GOT3 (cell line): ENCODE results near the gene NLGN1.

Source experiments
- DNase-seq: peaks from one replicate; lab custom pipeline; 2025; ENCODE audit warnings: mixed read lengths; lab: John Stamatoyannopoulos, UW

NLGN1 gene

GRCh38 chr3:173841334-173841733 lies 443.8 kb downstream of the NLGN1 start:
- DNase-seq, result no peak

DNA sequence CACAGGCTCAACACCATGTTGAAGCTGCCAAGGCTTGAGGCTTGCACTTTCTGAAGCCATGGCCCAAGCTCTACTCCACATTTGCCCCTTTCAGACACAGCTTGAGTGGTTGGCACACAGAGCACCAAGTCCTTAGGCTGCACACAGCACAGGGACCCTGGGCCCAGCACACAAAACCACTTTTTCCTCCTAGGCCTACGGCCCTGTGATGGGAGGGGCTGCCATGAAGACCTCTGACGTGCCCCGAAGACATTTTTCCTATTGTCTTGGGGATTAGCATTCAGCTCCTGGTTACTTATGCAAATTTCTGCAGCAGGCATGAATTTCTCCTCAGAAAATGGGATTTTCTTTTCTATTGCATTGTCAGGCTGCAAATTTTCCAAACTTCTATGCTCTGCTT lies 445.5 kb downstream of the NLGN1 start:
- DNase-seq, result no peak

- DNase-seq, result no peak
These were observed 449.0 kb downstream of the NLGN1 start for GRCh38 chr3:173846584-173846983.

DNA sequence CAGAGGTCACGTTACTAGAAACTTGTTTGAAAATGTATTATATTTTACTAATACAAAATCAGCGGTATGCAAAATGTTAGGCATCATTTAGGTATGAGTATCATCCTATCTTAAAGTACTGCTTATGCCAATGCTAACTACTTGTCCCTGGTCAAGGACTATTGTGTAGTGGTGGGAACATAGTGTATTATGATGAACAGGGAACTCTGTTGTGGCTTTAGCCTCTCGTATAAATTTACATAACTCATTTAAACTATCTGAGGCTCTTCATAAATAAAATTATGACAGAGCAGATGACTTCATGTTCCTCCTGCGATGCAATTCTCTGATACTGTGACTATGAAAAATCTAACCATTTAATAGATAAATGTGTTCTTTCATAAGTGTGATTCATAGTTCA lies 451.9 kb downstream of the NLGN1 start:
- DNase-seq, result no peak

GRCh38 chr3:173857154-173857553 lies 459.6 kb downstream of the NLGN1 start:
- DNase-seq, result no peak

GRCh38 chr3:173862701-173863100 lies 465.2 kb downstream of the NLGN1 start:
- no peak for DNase-seq

DNA sequence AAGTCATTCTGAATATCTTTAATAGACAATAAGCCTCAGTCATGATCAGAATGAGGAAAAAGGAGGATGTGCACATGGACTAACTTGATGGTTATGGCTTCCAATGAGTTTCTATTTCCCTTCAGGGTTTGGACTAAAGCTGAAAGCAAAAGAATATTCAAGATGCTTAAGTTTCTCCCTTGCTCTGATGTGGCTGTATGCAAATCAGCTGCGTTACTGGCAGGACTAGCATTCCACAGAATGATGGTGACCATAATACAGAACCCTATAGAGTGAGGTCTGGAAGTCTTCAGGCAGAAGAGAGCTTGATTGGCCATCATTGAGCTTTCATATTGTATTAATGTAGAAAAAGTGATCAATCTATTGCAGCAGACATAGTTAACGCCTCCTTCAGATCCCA lies 466.0 kb downstream of the NLGN1 start:
- no peak for DNase-seq

GRCh38 chr3:173865900-173866498 lies 468.5 kb downstream of the NLGN1 start:
- DNase-seq, result no peak

DNA sequence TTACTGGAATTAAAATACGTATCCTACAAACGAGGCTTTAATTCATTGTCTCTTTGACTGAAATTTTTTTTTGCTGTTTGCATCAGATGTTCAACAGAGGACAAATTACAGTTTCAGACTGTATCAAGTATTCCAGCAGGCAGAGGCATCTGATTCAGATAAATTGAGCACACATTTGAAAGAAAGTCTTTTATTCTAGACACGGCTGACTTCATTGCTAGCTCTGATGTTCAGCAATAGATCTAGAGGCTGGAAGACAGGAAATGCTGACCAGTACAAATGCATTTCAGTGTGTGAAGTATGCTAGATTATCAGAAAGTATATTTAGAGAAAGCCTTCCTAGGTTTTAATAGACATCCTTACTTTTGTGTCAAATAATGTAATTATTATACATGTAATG lies 472.2 kb downstream of the NLGN1 start:
- DNase-seq, result no peak

DNA sequence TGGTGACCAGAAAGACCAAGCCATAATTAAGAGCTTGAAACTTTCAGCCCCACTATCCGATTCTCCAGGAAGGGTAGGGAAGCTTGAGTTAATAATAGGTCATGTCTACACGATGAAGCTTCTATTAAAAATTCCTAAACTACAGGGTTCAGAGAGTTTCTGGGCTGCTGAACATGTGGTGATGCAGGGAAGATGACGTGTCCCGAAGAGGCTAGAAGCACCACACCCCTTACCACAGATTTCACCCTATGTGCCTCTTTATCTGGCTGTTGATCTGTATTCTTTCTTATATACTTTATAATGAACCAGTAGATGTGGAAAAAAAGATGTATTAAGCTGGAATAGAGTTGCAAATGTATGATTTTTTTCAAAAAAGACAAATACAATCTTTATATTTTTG lies 473.4 kb downstream of the NLGN1 start:
- no peak for DNase-seq

DNA sequence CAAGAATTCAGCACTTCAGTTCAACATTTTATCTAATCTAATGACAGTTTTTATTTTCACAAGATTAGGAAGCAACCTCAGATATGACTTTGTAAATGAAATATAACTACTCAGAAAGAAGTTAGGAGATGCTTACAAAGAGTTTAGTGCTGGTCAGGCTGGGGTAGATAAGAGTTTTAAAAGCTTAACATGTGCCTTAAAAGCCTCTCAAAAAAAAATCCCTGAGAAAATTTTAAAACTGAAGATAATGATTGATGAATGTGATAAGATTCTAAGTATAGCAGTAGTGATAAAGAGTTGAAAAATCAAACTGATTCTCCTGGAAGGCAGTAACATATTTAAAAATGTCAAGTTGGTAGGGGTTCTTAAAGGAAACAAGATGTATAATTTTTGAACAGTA lies 478.2 kb downstream of the NLGN1 start:
- no peak for DNase-seq

DNA sequence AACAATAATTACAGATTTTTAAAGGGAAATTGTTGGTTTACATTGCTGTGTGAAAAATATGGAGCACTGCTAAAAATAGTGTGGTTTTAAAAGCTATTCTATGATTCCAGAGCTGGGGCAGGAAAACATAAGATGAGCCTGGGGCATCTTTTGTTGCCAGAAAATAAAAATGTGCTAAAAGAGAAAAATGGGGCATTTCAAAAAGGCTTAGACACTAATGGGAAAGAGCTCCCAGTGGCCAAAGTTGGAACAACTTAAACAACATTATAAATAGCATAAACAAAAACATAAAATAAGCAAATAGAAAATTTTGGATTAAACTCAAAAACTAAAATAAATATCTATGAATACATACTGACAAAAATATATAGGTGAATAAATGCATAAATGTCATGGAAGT lies 478.9 kb downstream of the NLGN1 start:
- DNase-seq, result no peak

GRCh38 chr3:173887888-173888287 lies 490.3 kb downstream of the NLGN1 start:
- DNase-seq, result no peak

- no peak for DNase-seq
These were observed 492.1 kb downstream of the NLGN1 start for GRCh38 chr3:173889596-173889995.

DNA sequence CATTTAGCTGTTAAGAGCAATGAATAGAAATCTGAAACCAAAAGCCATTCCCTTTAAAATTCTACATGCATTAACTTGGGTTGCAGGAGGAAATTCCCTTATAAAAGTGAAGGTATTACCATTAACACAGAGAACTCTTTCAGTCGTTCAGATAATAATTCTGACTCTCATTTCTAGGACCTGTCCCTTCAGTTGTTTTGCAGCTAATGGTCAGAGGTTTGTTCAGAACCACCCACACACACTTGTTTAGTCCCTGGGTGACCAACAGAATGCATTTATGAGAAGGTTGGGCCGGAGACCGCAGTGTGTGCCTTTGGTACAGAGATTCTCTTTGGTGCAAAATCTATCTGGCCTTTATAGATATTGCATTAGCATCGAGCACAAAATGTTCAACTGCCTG lies 492.5 kb downstream of the NLGN1 start:
- no peak for DNase-seq

DNA sequence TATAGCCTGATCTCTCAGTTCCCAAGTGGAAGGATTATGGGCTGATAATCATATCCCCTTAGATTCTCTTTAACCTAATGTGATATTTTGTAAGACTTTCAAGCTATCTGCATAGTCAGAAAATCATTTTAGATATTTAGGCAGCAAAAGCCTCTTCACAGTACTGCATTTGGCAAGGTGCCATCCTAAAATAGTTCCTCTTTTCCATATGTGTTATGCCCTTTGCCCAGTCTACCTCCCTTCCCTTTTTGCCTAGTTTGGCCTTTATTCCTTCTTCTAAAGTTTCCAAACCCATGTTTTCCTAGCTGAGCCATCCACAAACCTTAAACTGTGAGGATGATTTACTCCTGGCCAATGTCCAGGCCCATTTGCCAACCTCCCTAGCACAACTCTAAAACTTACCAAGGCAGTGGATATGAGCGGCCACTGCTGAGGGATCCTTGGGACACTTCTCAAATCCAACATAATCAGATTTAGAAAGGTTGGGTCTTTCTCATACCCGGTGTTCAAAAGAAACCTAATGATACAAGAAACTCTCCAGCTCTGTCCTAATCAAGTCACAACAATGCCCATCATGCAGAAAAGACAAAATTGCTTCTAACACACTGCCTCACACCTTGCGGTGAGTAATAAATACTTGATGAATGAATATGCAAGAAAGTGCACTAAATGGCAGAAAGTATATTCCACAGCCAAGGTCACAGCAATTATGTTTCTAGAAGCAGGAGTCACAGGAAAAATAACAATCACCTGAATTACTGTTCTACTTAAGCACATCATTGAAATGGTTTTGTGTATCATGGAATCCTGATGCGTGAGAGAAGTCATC lies 493.9 kb downstream of the NLGN1 start:
- no peak for DNase-seq

GRCh38 chr3:173892547-173892946 lies 495.0 kb downstream of the NLGN1 start:
- DNase-seq, result no peak

DNA sequence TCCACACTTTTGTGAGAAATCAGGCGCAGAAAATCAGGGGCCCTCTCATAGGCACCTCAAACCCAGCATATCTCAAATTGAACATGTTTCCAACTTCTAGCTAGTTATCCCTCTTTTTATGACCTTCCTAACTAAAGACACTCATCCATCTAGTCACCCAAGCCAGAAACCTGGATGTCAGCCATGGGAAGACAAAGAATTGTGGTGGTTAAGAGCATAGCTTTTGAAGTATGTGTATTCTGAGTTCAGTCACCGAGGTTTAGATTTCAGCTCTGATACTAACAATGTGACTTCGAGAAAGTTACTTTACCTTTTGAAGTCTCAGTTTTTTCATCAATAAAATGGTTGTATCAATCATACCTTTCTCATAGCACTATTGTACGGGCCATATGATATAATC lies 495.5 kb downstream of the NLGN1 start:
- no peak for DNase-seq

GRCh38 chr3:173893835-173894234 lies 496.3 kb downstream of the NLGN1 start:
- no peak for DNase-seq

DNA sequence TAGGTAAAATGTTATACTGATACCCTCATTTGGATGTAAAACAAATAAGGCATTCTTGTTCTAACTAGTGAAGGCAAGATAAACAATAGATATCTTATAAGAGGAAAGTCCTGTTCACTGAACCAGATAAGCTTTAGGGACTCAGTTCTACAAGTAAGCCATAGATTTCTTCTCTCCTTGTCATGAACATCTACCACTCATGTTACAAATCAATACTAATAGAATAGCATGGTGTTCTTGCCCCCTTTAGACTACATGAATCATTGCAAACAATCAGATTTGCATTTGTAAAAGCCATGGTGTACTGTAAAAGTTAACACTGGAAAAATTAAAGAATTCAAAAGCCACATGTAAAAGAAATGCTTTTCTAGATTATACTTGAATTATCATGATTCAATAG lies 500.1 kb downstream of the NLGN1 start:
- DNase-seq, result no peak

DNA sequence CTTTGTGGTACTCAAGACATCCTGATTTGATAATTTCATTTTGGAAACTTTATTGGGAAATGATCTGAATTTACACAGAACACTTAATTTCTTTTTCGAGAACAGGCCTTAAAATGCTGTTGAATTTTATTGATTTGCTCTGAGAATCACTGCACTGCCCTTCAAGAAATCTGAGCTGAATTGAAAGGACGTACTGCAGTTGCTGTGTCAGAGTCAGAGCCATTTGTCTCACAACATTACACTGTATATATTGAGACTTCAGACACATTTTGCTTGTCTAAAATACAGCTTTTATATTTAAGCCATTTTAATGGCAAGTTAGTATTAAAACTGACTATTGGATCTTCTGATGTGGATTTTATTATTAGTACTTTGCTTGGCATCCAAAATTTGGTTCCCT lies 504.1 kb downstream of the NLGN1 start:
- no peak for DNase-seq

GRCh38 chr3:173902401-173902800 lies 504.9 kb downstream of the NLGN1 start:
- DNase-seq, result no peak

- DNase-seq, result no peak
These were observed 505.3 kb downstream of the NLGN1 start for GRCh38 chr3:173902871-173903270.

GRCh38 chr3:173905381-173905780 lies 507.8 kb downstream of the NLGN1 start:
- no peak for DNase-seq
